GM23248 (cell line): ENCODE measurements around the gene FAM89B.

Experiments used
- EZH2 ChIP-seq: fragments of 200-600 bp; sonication (generic); IDR thresholded peaks from 2 replicates; pipeline ENCODE4 v1.6.1; 2018; ENCODE audit warnings: antibody characterized with exemption, mild to moderate bottlenecking; ENCODE audit not compliant: insufficient read depth, poor library complexity, severe bottlenecking
- EZH2phosphoT487 ChIP-seq: fragments of 200-600 bp; sonication (generic); IDR thresholded peaks from 2 replicates; pipeline ENCODE4 v1.6.1; 2018; ENCODE audit warnings: antibody characterized with exemption, moderate library complexity, mild to moderate bottlenecking, low read depth; ENCODE audit not compliant: insufficient read depth

- no peak for TF ChIP-seq EZH2
- TF ChIP-seq EZH2phosphoT487: no peak
These were observed 27.6 kb downstream of the FAM89B start for GRCh38 chr11:65599955-65600246.
